ENCODE results near the gene BRD1. TPM values are rescaled to one million over a fixed set of nuclear protein-coding genes. Genes with fewer than 3 reads are reported as not detected.

The BRD1 gene
- polyA plus RNA-seq, 3 donors, result 0.61 to 13.8 (median 0.86) TPM

DNA sequence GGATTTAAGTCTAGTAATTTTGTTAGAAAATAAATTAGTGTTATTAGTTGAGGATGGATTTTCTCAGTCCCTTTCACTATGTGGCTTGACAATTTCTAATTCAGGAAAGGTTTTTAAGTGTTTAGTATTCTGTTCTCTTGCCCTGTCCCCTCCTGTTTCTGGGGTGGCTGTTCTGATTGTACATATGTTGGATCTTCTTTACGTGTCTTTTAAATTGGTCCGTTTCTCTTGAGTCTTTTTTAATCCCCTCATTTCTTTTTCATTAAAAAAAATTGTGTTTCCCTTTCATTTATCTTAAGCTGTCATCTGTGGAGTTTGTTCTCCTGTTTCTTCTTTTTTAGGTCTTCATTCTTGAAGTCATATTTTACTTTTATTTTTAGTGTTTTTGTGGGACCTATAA is 38.5 kb upstream of the BRD1 start:
- Histone ChIP-seq H3K79me2 (ENCODE audit: insufficient read depth, low read length) (peaks cover 100% of the 10 kb centered on the region), H3K4me1 (ENCODE audit: control insufficient read depth in 1 of 2, insufficient read depth in 2 of 2, low read length in 2 of 2) (peaks cover 10 to 17% of the 10 kb centered on the region in 2 donors), H3K4me3 (replicated peaks in 1 of 3; ENCODE audit: low read depth in 2 of 3, low read length in 3 of 3) (no peak overlapping the region), H3K27me3 (ENCODE audit: control insufficient read depth in 2 of 2, insufficient read depth in 2 of 2, low read length in 2 of 2) (no peaks in the 10 kb centered on the region), H3K9ac (ENCODE audit: insufficient read depth, low read length, poor library complexity, severe bottlenecking) (no peak overlapping the region), H3K36me3 (replicated peaks in 1 of 2; ENCODE audit: control insufficient read depth in 1 of 2, insufficient read depth in 2 of 2, low read length in 2 of 2) (peaks cover 0 to 28% of the 10 kb centered on the region in 2 donors), H2AFZ (ENCODE audit: insufficient read depth, low read depth, low read length, poor library complexity, severe bottlenecking) (no peak overlapping the region), H3K9me3 (replicated peaks in 1 of 2; ENCODE audit: control insufficient read depth in 1 of 2, insufficient read depth in 1 of 2, low read length in 2 of 2) (peaks cover 44 to 48% of the 10 kb centered on the region in 2 donors), H4K20me1 (ENCODE audit: insufficient read depth, low read length) (peaks cover 74% of the 10 kb centered on the region), H3K4me2 (replicated peaks; ENCODE audit: extremely low read depth, low read length, poor library complexity, severe bottlenecking) (no peak overlapping the region), H3K27ac (ENCODE audit: low read depth in 1 of 2, low read length in 2 of 2) (no peak overlapping the region)
- H3K4me1 Mint-ChIP-seq, result peaks cover 22% of the 10 kb centered on the region
- WGBS (ENCODE audit: insufficient coverage), result no CpG with 5 or more reads among the region's 2 CpGs
- no peak overlapping the region for H3K4me3 Mint-ChIP-seq
- no peaks in the 10 kb centered on the region for H3K27me3 Mint-ChIP-seq (ENCODE audit: low read depth in 3 of 3)
- intact Hi-C loops (cut with micrococcal nuclease), result no loop called here
- no peak overlapping the region for H3K27ac Mint-ChIP-seq
- H3K36me3 Mint-ChIP-seq, result peaks cover 39 to 52% of the 10 kb centered on the region in 2 donors
- no peak for DNase-seq
- H3K9me3 Mint-ChIP-seq, result peaks cover 26 to 56% (median 38%) of the 10 kb centered on the region in 7 donors
- TF ChIP-seq, protein P1, sequence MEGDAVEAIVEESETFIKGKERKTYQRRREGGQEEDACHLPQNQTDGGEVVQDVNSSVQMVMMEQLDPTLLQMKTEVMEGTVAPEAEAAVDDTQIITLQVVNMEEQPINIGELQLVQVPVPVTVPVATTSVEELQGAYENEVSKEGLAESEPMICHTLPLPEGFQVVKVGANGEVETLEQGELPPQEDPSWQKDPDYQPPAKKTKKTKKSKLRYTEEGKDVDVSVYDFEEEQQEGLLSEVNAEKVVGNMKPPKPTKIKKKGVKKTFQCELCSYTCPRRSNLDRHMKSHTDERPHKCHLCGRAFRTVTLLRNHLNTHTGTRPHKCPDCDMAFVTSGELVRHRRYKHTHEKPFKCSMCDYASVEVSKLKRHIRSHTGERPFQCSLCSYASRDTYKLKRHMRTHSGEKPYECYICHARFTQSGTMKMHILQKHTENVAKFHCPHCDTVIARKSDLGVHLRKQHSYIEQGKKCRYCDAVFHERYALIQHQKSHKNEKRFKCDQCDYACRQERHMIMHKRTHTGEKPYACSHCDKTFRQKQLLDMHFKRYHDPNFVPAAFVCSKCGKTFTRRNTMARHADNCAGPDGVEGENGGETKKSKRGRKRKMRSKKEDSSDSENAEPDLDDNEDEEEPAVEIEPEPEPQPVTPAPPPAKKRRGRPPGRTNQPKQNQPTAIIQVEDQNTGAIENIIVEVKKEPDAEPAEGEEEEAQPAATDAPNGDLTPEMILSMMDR (IDR thresholded peaks at IDR 0.05), result no peak

DNA sequence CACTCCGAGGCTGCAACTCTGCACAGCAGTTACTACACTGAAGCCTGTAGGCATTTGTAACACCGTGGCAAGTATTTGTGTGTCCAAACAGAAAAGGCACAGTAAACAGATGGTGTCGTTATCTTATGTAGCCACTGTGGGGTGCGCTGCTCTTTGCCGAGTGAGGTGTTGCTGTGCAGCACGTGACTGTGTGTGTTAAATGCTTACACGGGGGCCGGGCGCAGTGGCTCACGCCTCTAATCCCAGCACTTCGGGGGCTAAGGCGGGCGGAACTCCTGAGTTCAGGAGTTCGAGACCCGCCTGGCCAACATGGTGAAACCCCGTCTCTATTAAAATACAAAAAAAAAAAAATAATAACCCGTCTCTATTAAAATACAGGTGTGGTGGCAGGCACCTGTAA is 37.5 kb upstream of the BRD1 start:
- Histone ChIP-seq H3K4me2 (replicated peaks; ENCODE audit: extremely low read depth, low read length, poor library complexity, severe bottlenecking) (no peak overlapping the region), H3K36me3 (replicated peaks in 1 of 2; ENCODE audit: control insufficient read depth in 1 of 2, insufficient read depth in 2 of 2, low read length in 2 of 2) (peaks cover 0 to 28% of the 10 kb centered on the region in 2 donors), H3K9ac (ENCODE audit: insufficient read depth, low read length, poor library complexity, severe bottlenecking) (no peak overlapping the region), H3K9me3 (replicated peaks in 1 of 2; ENCODE audit: control insufficient read depth in 1 of 2, insufficient read depth in 1 of 2, low read length in 2 of 2) (peaks cover 44 to 48% of the 10 kb centered on the region in 2 donors), H3K4me1 (ENCODE audit: control insufficient read depth in 1 of 2, insufficient read depth in 2 of 2, low read length in 2 of 2) (peaks cover 10 to 17% of the 10 kb centered on the region in 2 donors), H3K4me3 (replicated peaks in 1 of 3; ENCODE audit: low read depth in 2 of 3, low read length in 3 of 3) (no peak overlapping the region), H2AFZ (ENCODE audit: insufficient read depth, low read depth, low read length, poor library complexity, severe bottlenecking) (no peak overlapping the region), H3K27me3 (ENCODE audit: control insufficient read depth in 2 of 2, insufficient read depth in 2 of 2, low read length in 2 of 2) (no peaks in the 10 kb centered on the region), H3K79me2 (ENCODE audit: insufficient read depth, low read length) (peaks cover 100% of the 10 kb centered on the region), H3K27ac (ENCODE audit: low read depth in 1 of 2, low read length in 2 of 2) (no peak overlapping the region), H4K20me1 (ENCODE audit: insufficient read depth, low read length) (peaks cover 71% of the 10 kb centered on the region)
- Mint-ChIP-seq H3K27me3 (ENCODE audit: low read depth in 3 of 3) (no peaks in the 10 kb centered on the region), H3K4me1 (peaks cover 19% of the 10 kb centered on the region), H3K36me3 (peaks cover 39 to 52% of the 10 kb centered on the region in 2 donors), H3K4me3 (no peak overlapping the region), H3K27ac (no peak overlapping the region), H3K9me3 (peaks cover 26 to 56% (median 37%) of the 10 kb centered on the region in 7 donors)
- intact Hi-C loops (cut with micrococcal nuclease), result no loop called here
- TF ChIP-seq, protein P1 (IDR thresholded peaks at IDR 0.05), result no peak
- whole genome bisulfite sequencing (ENCODE audit: insufficient coverage), result 97% methylated on average over 12 of the region's 17 CpGs
- DNase-seq, result no peak

Measured in CD14-positive monocyte (primary cell).